ENCODE data around the gene FOXN3.

DNA sequence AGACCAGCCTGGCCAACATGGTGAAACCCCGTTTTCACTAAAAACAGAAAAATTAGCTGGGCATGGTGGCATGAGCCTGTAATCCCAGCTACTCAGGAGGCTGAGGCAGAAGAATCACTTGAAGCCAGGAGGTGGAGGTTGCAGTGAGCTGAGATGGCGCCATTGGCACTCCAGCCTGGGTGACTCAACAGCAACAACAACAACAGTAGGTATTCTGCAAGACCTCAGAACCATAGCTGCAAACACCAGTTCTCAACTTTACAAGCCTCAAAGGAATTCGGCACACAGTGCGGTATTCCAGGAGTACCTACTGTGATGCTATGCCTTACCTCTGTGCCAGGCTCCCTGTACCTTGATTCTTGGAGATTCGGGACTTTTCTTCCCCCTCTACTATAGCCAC, 15.8 kb downstream of the FOXN3 start:
- TF ChIP-seq, protein P1, sequence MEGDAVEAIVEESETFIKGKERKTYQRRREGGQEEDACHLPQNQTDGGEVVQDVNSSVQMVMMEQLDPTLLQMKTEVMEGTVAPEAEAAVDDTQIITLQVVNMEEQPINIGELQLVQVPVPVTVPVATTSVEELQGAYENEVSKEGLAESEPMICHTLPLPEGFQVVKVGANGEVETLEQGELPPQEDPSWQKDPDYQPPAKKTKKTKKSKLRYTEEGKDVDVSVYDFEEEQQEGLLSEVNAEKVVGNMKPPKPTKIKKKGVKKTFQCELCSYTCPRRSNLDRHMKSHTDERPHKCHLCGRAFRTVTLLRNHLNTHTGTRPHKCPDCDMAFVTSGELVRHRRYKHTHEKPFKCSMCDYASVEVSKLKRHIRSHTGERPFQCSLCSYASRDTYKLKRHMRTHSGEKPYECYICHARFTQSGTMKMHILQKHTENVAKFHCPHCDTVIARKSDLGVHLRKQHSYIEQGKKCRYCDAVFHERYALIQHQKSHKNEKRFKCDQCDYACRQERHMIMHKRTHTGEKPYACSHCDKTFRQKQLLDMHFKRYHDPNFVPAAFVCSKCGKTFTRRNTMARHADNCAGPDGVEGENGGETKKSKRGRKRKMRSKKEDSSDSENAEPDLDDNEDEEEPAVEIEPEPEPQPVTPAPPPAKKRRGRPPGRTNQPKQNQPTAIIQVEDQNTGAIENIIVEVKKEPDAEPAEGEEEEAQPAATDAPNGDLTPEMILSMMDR (optimal IDR thresholded peaks at IDR 0.05 in 1 of 3, IDR thresholded peaks at IDR 0.05 in 1 of 3, conservative IDR thresholded peaks at IDR 0.05 in 1 of 3; ENCODE audit: extremely low read depth in 1 of 3, insufficient read depth in 2 of 3, low read length in 3 of 3): no peak
- TF ChIP-seq EZH2 (IDR thresholded peaks at IDR 0.05; ENCODE audit: low read length): no peak
